Stimulated activated naive CD8-positive, alpha-beta T cell treated with anti-CD3 and anti-CD28 coated beads, Interleukin-15, Interleukin-2, amounts not matched to agents 100 ng/mL and 50 ng/mL, for 24 hours (primary cell): Measurements from ENCODE around the gene RC3H2.
A peak's percentile ranks its signal among the peaks of the same experiment; 100 is the strongest.
"Not testable (repeated sequence)": the region's sequence is repeated elsewhere in the genome, so short reads cannot be mapped to it uniquely, and the experiment has no call there.

Experiments used
- H3K27ac Mint-ChIP-seq: one replicate; pipeline ENCODE4 v1.8.0; 2021; ENCODE audit warnings: mild to moderate bottlenecking, mixed read lengths
- H3K27me3 Mint-ChIP-seq: one replicate; pipeline ENCODE4 v1.8.0; 2021; ENCODE audit warnings: mixed read lengths
- H3K36me3 Mint-ChIP-seq: one replicate; pipeline ENCODE4 v1.8.0; 2021; ENCODE audit warnings: low read depth, mixed read lengths
- H3K4me1 Mint-ChIP-seq: one replicate; pipeline ENCODE4 v1.8.0; 2021; ENCODE audit warnings: low read depth, mixed read lengths
- H3K4me3 Mint-ChIP-seq: one replicate; pipeline ENCODE4 v1.8.0; 2021; ENCODE audit warnings: mild to moderate bottlenecking, mixed read lengths
- H3K9me3 Mint-ChIP-seq: one replicate; pipeline ENCODE4 v1.8.0; 2021; ENCODE audit warnings: mixed read lengths

RC3H2 gene

DNA sequence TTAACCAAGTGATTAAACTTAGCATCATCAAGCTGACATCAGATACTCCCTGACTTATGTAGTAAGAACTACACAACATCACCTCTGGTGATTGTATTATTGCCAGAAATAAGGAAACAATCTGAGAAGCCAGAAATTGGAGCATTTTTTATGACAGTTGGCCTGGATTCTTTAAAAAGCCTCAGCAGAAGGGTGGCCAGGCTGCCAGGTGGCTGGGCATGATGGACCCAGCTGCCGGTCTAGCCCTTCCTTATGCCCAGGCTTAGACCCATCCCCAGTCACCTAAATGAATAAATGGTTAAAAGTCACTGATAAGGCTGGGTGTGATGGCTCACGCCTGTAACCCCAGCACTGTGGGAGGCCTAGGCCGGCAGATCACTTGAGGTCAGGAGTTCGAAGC lies 92.4 kb downstream of the RC3H2 start:
- H3K4me1 Mint-ChIP-seq, result peaks cover 32% of the 10 kb centered on the region
- H3K4me3 Mint-ChIP-seq, result no peak overlapping the region
- no peaks in the 10 kb centered on the region for H3K9me3 Mint-ChIP-seq
- no peaks in the 10 kb centered on the region for H3K27me3 Mint-ChIP-seq
- H3K36me3 Mint-ChIP-seq, result peaks cover 4% of the 10 kb centered on the region
- no peak overlapping the region for H3K27ac Mint-ChIP-seq

DNA sequence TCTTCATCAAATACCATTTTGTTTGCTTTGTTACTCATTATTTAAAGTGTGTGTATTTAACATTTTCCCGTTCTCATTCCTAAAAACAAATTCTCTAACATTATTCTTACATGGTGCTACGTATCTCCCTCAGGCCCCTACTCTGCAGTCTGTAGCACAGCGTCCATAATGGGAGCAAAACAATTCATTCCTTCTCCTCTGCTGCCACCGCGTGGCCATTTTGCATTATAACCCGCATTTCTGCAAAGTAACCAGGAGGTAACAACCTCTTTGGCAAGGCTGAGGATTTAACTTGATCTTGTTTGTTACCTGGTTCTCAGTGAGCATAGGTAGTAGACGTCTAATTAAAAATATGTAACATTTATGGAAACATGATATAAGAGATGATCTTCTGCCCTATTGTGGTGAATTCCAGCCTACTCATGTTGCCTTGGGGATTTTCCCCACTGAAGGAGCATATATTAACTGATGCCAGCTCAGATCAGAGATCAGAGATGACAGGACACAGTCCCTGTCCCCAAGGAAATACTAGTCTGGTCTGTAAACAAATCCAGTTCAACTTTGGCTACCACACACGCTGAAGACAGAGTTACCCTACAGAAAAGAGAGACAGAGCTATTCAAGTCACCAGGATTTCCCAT lies 94.7 kb downstream of the RC3H2 start:
- peaks cover 28% of the 10 kb centered on the region for H3K4me1 Mint-ChIP-seq
- peaks cover 18% of the 10 kb centered on the region for H3K36me3 Mint-ChIP-seq
- H3K4me3 Mint-ChIP-seq, result no peak overlapping the region
- H3K27me3 Mint-ChIP-seq, result no peaks in the 10 kb centered on the region
- H3K9me3 Mint-ChIP-seq, result peaks cover 15% of the 10 kb centered on the region
- H3K27ac Mint-ChIP-seq, result no peak overlapping the region

DNA sequence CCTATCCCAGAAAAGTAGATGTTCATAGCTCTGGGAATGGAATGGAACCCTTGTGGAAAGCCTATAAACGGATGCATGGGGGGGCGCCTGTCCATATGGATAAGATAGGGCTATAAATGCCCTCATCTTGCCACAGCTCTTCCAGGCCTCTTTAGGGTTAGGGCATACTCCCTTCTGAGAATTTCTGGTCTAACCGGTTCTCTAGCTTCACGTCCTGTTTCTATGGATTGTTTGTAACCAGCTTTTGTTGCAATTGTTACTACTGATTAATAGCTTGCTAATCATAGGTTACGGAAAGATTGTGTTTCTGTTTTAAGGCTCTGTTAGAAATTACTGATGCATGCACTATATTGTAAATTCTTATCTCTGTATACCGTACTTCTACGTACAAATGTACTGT lies 95.9 kb downstream of the RC3H2 start:
- Mint-ChIP-seq H3K4me1 (peaks cover 26% of the 10 kb centered on the region), H3K9me3 (peaks cover 15% of the 10 kb centered on the region), H3K36me3 (peaks cover 24% of the 10 kb centered on the region)
- H3K4me3 Mint-ChIP-seq, H3K27me3 Mint-ChIP-seq, H3K27ac Mint-ChIP-seq: not testable (repeated sequence)

DNA sequence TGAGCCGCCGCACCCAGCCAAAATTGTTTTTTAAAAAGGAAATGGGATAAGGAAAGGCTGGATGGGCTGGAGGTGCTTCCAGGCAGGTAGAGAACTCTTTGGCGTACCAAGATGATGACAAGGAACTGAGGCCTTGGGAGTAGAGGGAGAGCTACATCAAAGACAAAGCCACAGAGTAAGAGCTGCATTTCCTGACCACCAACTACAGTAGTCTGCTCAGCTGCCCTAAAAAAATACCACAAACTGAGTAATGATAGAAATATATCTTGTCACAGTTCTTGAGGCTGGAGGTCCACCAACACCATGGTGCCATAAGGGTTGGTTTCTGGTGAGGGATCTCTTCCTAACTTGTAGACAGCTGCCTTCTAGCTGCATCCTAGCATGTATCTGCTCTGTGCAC lies 97.0 kb downstream of the RC3H2 start:
- no peak overlapping the region for H3K4me3 Mint-ChIP-seq
- H3K27me3 Mint-ChIP-seq, result no peaks in the 10 kb centered on the region
- peaks cover 24% of the 10 kb centered on the region for H3K36me3 Mint-ChIP-seq
- H3K4me1 Mint-ChIP-seq, result peaks cover 26% of the 10 kb centered on the region
- H3K9me3 Mint-ChIP-seq, result peaks cover 15% of the 10 kb centered on the region
- H3K27ac Mint-ChIP-seq, result peak overlapping the region; percentile 89

DNA sequence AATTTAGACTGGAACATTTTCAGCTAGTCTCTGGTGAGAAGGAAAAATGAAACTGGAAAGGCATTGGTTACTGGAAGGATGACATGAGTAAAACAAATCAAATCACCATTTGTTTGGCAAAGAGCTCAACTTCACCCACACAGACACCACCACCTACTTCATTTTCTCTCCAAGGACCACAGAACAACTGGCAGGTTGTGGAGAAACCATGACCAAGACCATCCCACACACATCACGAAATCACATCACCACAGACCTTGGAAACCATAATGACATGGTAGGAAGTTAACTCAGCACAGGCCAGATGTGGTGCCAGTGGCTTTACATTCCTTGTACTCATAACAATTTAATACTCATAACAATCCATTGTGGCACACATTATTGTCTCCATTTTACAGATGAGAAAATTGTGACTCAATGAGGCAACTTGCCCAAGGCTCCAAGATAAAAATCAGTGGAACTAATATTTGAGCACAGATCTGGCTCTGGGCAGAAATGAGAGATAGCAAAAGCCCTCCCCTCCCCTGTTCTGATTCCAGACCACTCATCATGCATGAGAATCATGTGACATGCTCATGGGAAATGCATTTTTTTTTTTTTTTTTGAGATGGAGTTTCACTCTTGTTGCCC lies 97.8 kb downstream of the RC3H2 start:
- peak overlapping the region; percentile 67 for H3K4me3 Mint-ChIP-seq
- H3K9me3 Mint-ChIP-seq, result peaks cover 15% of the 10 kb centered on the region
- H3K27me3 Mint-ChIP-seq, result no peaks in the 10 kb centered on the region
- peaks cover 26% of the 10 kb centered on the region for H3K4me1 Mint-ChIP-seq
- H3K27ac Mint-ChIP-seq, result peak overlapping the region; percentile 89
- peaks cover 24% of the 10 kb centered on the region for H3K36me3 Mint-ChIP-seq

DNA sequence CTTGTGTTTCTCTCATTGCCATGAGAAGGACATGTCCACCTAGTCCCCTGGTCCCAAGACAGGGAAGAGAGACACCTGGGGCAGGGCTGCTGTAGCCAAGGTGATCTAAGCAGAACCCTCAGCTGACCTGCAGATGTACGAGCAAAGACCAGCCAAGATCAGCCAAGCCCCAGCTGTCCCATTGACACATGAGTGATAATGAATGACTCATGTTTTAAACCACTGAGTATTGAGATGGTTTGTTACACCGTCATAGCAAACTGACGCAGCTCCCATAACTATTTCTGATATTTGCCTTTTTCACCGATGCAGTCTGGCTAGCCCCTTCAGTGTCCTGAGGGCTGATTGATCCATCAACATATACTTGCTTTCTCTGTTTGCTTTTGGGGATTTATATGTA lies 98.5 kb downstream of the RC3H2 start:
- H3K4me1 Mint-ChIP-seq, result peaks cover 26% of the 10 kb centered on the region
- peaks cover 15% of the 10 kb centered on the region for H3K9me3 Mint-ChIP-seq
- H3K36me3 Mint-ChIP-seq, result peaks cover 24% of the 10 kb centered on the region
- no peak overlapping the region for H3K4me3 Mint-ChIP-seq
- H3K27me3 Mint-ChIP-seq, result no peaks in the 10 kb centered on the region
- peak overlapping the region; percentile 89 for H3K27ac Mint-ChIP-seq

DNA sequence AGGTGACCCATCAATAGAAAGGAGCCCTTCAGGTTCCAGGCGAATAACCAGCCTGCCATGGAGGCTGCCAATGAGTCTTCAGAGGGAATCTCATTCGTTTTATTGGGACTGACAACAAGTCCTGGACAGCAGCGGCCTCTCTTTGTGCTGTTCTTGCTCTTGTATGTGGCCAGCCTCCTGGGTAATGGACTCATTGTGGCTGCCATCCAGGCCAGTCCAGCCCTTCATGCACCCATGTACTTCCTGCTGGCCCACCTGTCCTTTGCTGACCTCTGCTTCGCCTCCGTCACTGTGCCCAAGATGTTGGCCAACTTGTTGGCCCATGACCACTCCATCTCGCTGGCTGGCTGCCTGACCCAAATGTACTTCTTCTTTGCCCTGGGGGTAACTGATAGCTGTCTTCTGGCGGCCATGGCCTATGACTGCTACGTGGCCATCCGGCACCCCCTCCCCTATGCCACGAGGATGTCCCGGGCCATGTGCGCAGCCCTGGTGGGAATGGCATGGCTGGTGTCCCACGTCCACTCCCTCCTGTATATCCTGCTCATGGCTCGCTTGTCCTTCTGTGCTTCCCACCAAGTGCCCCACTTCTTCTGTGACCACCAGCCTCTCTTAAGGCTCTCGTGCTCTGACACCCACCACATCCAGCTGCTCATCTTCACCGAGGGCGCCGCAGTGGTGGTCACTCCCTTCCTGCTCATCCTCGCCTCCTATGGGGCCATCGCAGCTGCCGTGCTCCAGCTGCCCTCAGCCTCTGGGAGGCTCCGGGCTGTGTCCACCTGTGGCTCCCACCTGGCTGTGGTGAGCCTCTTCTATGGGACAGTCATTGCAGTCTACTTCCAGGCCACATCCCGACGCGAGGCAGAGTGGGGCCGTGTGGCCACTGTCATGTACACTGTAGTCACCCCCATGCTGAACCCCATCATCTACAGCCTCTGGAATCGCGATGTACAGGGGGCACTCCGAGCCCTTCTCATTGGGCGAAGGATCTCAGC lies 104.8 kb downstream of the RC3H2 start, which contains the start of gene OR1K1:
TSS of gene OR1K1 (plus strand) at position 58 of the 995 bp plus-strand sequence. CDS start at position 58, 0 bp downstream.
- Mint-ChIP-seq H3K27ac (no peak within 1 kb of the TSS), H3K9me3 (no peaks in the 10 kb centered on the region), H3K27me3 (no peaks in the 10 kb centered on the region), H3K4me3 (no peak within 1 kb of the TSS), H3K36me3 (peaks cover 6% of the 10 kb centered on the region), H3K4me1 (no peaks in the 10 kb centered on the region)

DNA sequence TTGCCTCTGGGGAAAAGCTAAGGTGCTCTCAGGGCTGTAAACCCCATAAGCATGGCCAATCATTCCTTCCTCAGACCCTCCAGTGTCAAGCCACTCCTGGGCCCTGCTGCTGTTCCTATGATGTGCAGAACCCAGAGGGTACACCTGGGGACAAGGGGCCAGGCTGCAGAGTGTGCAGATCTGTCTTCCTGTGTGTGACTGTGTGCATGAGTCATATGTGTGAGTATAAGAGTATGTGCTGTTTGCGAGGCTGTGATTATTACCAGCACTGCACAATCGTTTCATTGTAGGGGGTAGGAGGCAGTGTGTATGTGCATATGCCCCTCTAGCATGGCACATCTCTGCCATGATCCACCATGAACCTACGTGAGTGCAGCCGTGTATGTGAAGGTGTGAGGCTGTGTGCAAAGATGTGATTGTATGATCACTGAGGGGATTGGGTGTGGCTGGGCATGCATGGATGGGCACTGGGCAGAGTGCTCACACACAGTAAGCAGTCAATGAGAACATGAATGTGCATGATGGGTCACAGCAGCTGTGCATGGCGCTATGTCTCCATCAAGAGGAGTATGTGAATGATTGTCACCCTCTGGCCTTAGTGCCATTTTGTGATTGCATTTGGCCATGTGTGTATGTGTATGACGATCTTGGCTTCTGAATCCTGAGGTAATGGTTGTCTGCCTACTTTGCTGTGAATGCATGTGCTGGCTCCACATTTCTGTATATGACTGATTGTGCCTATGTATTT lies 107.7 kb downstream of the RC3H2 start:
- H3K4me3 Mint-ChIP-seq, result no peak overlapping the region
- H3K36me3 Mint-ChIP-seq, result no peaks in the 10 kb centered on the region
- no peaks in the 10 kb centered on the region for H3K9me3 Mint-ChIP-seq
- no peaks in the 10 kb centered on the region for H3K4me1 Mint-ChIP-seq
- no peaks in the 10 kb centered on the region for H3K27me3 Mint-ChIP-seq
- H3K27ac Mint-ChIP-seq, result no peak overlapping the region
